Measurements from ENCODE around the gene GJB5.
"Not testable (repeated sequence)": the region's sequence is repeated elsewhere in the genome, so short reads cannot be mapped to it uniquely, and the experiment has no call there.

Gene GJB5

GRCh38 chr1:34754964-34755637 lies at the start of gene GJB5:
Gene GJB5, plus strand, starts transcription at chr1:34755047. Its CDS starts 2,284 bp downstream, at chr1:34757331.
- no peak for DNase-seq (ENCODE audit: low read depth)

- no peak for DNase-seq (ENCODE audit: low read depth)
These were observed 49.8 kb upstream of the GJB5 start for GRCh38 chr1:34705077-34705476.

GRCh38 chr1:34708106-34708505 lies 46.7 kb upstream of the GJB5 start:
- DNase-seq (ENCODE audit: low read depth), result no peak

DNA sequence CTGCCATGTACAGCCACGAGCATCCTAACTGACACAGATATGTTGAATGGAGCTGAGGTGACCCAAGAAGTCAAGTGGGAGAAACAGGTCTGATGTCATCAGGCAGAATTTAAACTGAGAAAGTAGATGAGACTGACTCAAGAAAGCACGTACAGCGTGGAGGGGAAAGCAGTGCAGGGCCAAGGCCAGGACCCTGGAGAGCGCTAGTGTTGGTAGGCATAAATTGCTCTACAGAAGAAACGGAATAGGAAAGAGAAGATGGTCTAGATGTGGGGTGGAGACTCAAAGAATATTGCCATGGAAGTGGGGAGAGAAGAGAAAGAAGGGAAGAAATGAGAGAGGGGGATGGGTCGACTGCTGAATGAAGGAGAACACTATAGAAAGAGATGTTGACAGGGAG lies 45.3 kb upstream of the GJB5 start:
- DNase-seq (ENCODE audit: low read depth), result no peak

DNA sequence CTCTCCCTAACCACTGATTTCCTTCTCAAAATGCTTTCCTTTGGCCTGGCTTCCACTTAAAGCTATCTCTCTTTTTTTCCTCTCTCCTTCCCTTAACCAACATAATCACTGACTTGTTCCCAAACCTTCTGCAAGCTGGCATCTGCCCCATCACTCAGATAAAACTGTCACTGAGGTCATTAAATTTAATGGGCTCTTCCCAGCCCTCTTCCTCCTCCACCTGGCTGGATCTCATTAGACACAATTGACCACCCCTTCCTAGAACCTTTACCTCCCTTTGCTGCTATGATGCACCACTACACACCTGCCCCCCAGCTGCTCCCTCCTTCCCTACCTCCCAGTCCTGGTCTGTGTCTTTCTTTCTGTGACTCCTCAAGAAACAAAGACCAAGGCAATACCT lies 44.0 kb upstream of the GJB5 start:
- no peak for DNase-seq (ENCODE audit: low read depth)

- no peak for DNase-seq (ENCODE audit: low read depth)
These were observed 43.4 kb upstream of the GJB5 start for GRCh38 chr1:34711485-34711884.

DNA sequence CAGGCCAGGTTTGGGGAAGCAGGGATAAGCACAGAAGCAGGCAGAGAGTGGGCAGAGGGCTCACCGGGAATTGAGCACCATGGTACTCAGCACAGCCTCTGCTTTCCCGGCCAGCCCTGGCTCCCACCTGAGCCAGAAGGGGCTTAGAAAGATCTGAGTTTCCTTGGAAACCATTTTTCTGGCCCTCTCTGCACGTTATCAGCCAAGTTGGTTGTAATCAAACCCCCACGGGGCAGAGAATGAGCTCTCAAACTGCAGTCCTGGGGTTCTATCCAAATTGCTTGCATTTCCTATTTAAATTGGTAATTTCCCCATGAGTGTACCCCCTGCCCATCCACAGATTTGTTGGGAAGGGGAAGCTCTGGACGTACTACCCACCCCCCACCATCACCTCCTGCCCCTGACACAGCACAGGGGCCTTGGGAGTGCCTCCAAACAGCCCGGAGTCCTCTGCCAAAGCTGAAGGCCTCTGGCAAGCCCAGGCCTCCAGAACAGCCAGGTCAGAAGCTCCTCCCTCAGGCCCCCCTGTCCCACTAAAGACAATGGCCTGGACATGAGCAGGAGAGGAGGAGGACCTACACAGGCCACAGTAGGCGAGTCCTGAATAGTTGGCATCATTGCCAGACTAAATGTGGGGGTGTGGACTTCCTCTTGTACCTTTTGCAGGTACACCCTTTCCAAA lies 42.7 kb upstream of the GJB5 start:
- no peak for DNase-seq (ENCODE audit: low read depth)

DNA sequence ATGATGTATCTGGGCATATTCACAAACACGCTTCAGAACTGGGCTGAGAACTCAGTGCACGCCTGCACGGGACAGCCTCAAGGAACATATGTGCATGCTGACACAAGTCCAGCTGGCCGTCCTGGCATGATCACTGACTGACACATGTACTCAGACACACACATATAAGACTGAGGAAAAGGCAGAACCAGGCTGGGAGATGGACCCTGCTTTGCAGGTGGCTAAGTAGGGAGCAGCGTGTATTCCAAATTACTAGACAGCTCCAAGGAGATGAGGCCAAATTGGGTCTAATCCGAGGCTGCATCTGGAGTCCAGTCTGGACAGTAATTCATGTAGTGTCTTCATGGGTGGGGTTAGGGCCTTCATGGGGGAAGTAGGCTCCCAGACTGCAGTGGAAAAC lies 41.4 kb upstream of the GJB5 start:
- DNase-seq (ENCODE audit: low read depth), result no peak

DNA sequence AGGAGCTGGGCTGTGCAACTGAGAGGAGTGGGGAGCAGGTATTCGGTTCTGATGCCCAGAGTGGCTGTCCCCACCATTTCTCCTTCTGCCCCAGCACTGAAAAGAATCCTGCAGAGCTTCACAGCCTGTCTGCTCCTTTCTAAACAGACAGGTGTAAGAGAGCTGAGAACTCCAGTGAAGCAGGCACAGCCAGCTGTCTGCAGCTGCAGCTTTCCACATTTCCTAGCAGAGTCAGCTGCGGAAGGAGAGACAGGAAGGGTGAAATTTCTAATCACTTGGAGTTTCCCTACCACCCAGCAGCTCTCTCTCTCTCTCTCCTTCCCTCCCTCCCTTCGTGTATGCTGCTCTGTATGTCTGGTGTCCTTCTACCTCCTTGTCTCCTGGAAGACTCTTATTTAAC lies 40.5 kb upstream of the GJB5 start:
- DNase-seq (ENCODE audit: low read depth), result no peak

DNA sequence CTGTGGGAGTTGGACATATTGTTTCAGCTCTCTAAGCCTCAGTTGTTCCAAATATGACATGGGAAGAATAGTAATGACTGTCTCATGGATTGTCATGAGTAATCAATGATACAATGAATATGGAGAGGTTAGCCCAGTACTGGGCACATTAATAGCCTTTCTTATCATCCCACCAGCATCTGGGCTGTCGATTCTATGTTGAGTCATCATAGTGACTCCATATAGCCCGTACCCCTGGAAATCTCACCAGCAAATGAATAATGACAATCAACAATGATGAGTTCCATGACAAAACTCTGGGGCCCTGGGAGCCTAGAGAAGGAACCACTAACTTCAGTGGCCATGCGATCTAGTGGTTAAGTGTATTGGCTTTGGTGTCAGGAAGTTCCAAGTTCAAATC lies 39.7 kb upstream of the GJB5 start:
- no peak for DNase-seq (ENCODE audit: low read depth)

- no peak for DNase-seq (ENCODE audit: low read depth)
These were observed 33.6 kb upstream of the GJB5 start for GRCh38 chr1:34721241-34721640.

GRCh38 chr1:34721646-34722355 lies 33.0 kb upstream of the GJB5 start:
- DNase-seq (ENCODE audit: low read depth), result no peak

DNA sequence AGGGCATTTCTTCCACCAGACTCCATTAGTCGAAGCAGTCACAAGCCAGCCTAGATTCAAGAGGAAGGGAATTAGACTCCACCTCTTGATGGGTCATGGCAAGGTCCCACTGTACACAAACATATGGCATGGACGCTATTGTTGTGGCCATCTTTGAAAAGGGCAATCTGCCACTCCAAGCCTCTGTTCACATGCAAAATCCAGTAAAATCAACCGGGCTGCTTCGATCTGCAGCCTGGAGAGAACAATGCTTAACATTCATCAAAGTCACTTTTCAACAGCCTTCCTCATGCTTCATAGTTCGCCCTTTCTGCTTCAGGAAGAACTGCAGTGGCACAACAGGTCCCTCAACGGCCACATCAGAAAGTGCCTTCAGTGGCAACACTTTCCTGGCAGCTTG lies 28.0 kb upstream of the GJB5 start:
- no peak for DNase-seq (ENCODE audit: low read depth)

GRCh38 chr1:34730485-34730884 lies 24.4 kb upstream of the GJB5 start:
- no peak for DNase-seq (ENCODE audit: low read depth)

GRCh38 chr1:34732831-34733230 lies 22.0 kb upstream of the GJB5 start:
- not testable (repeated sequence) for DNase-seq (ENCODE audit: low read depth)

- DNase-seq (ENCODE audit: low read depth), result no peak
These were observed 18.2 kb upstream of the GJB5 start for GRCh38 chr1:34736692-34737091.

DNA sequence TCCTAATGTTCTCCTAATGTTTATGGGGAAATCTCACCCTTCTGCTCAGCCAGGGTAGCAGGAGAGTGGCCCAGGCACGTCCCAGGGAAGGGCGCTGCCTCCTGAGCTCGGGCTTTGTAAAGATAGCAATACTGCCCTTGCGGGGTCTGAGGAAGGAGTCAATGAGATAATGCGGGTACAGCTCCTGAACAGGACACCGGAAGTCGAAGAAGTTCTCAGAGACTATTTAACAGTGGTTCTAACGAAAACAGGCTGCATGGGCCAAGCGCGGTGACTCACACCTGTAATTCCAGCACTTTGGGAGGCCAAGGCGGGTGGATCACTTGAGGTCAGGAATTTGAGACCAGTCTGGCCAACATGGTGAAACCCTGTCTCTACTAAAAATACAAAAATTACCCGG lies 17.6 kb upstream of the GJB5 start:
- not testable (repeated sequence) for DNase-seq (ENCODE audit: low read depth)

DNA sequence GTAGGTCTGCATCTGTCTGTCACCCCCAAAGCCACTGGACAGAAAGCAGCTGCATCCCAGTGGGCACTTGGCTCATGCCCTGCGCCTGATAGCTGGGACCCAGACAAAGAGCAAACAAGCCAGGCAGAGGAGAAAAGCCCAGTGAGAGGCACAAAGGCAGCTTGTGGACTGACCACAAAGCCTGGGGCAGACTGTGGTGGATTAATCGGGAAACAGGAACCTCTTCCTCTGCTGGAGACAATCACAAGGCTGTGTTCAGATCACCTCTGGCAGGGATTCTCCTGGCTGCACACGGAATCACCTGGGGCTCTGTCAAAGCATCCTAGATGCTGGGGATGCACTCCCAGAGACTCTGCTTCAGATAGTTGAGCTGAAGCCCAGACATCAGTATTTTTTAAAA lies 15.2 kb upstream of the GJB5 start:
- DNase-seq (ENCODE audit: low read depth), result no peak

GRCh38 chr1:34740161-34740868 lies 14.5 kb upstream of the GJB5 start:
- DNase-seq (ENCODE audit: low read depth), result no peak

- DNase-seq (ENCODE audit: low read depth), result peak; percentile 81
These were observed 12.1 kb upstream of the GJB5 start for GRCh38 chr1:34742667-34743270.

GRCh38 chr1:34743775-34744174 lies 11.1 kb upstream of the GJB5 start:
- DNase-seq (ENCODE audit: low read depth), result no peak

DNA sequence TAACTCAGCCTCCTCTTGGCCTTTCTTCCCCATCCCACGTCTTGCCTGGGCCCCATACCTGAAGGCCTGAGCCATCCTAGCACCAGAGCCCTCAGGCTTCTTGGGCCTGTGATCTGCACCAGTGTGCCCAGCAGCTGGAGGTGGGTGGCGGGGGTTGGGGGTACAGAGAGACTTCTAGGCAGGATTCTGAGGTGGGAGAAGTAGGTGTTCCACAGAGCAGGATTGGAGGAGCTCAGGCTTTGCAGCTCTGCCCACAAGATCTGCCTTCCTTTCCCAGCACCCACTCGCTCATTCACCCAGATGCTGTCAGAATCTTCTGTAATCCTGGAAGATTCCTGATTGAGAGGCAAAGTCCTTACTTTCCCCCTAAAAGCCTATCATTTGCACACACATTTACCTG lies 10.0 kb upstream of the GJB5 start:
- no peak for DNase-seq (ENCODE audit: low read depth)

Data from activated T-cell treated with anti-CD3 and anti-CD28 coated beads for 48 hours (primary cell).